IMR-90 (cell line): ENCODE measurements around the gene RALGPS2. TPM values are rescaled to one million over a fixed set of nuclear protein-coding genes. Genes with fewer than 3 reads are reported as not detected.

ENCODE experiments used
- ATAC-seq: fragments of 200-7000 bp; cut with Tn5 transposase; 2 replicates; pipeline ENCODE4 v1.9.1; 2020; ENCODE audit warnings: low read depth, mild to moderate bottlenecking, moderate library complexity
- BruUV-seq: library from RNA; stranded (reverse); fragments of 400-500 nt; replicated peaks from 2 replicates; lab custom pipeline; 2021; lab: Mats Ljungman, UMichigan
- CTCF ChIA-PET: fragments of 300-600 bp; formaldehyde crosslinking; extraction: SDS; loops from one replicate; lab custom pipeline; 2021; ENCODE audit warnings: antibody characterized with exemption; lab: Yijun Ruan, JAX
- POLR2A ChIA-PET: fragments of 300-600 bp; sonication (Branson Sonifier 250); formaldehyde crosslinking; loops from one replicate; lab custom pipeline; 2022; ENCODE audit warnings: antibody characterized with exemption; ENCODE audit not compliant: unreplicated experiment; lab: Charles Lee
- DNase-seq: peaks from one replicate; pipeline ENCODE4 v3.0.0; 2013
- H2AFZ ChIP-seq: replicated peaks from 2 replicates; pipeline ENCODE3; 2013; ENCODE audit warnings: low read length, mild to moderate bottlenecking; ENCODE audit not compliant: poor library complexity
- H2AK5ac ChIP-seq: 2 replicates; pipeline ENCODE4 v1.6.1; 2013; ENCODE audit warnings: low read depth, low read length, inconsistent platforms
- H2AK9ac ChIP-seq: replicated peaks from 2 replicates; pipeline ENCODE3; 2013; ENCODE audit warnings: mild to moderate bottlenecking, low read depth, low read length, moderate library complexity; ENCODE audit not compliant: poor library complexity
- H2BK120ac ChIP-seq: 2 replicates; pipeline ENCODE4 v1.6.1; 2013; ENCODE audit warnings: low read depth, low read length, inconsistent platforms
- H2BK15ac ChIP-seq: 3 replicates; pipeline ENCODE4 v1.6.1; 2013; ENCODE audit warnings: low read depth, low read length, inconsistent platforms
- H2BK20ac ChIP-seq: 2 replicates; pipeline ENCODE4 v1.6.1; 2013; ENCODE audit warnings: low read depth, mild to moderate bottlenecking, inconsistent platforms, low read length, moderate library complexity
- H2BK5ac ChIP-seq: 2 replicates; pipeline ENCODE4 v1.6.1; 2013; ENCODE audit warnings: mild to moderate bottlenecking, low read depth, low read length, inconsistent platforms; ENCODE audit not compliant: poor library complexity, severe bottlenecking
- H3K14ac ChIP-seq: replicated peaks from 2 replicates; pipeline ENCODE4 v1.6.1; 2013; ENCODE audit warnings: low read depth, low read length, inconsistent platforms
- H3K18ac ChIP-seq: 2 replicates; pipeline ENCODE4 v1.6.1; 2013; ENCODE audit warnings: low read depth, low read length, control low read depth
- H3K23ac ChIP-seq: 2 replicates; pipeline ENCODE4 v1.6.1; 2013; ENCODE audit warnings: low read depth, low read length, inconsistent platforms
- H3K27ac ChIP-seq: 2 replicates; pipeline ENCODE4 v1.5.1; 2013; ENCODE audit warnings: mild to moderate bottlenecking, control low read depth, low read length; ENCODE audit not compliant: insufficient read depth
- H3K27me3 ChIP-seq: 2 replicates; pipeline ENCODE4 v1.6.1; 2013; ENCODE audit warnings: low read length; ENCODE audit not compliant: control insufficient read depth, insufficient read depth
- H3K36me3 ChIP-seq: 2 replicates; pipeline ENCODE4 v1.6.1; 2013; ENCODE audit warnings: low read length, mixed read lengths; ENCODE audit not compliant: control insufficient read depth, insufficient read depth
- H3K4ac ChIP-seq: 2 replicates; pipeline ENCODE4 v1.6.1; 2013; ENCODE audit warnings: low read depth, low read length, inconsistent platforms
- H3K4me1 ChIP-seq: 2 replicates; pipeline ENCODE4 v1.6.1; 2013; ENCODE audit warnings: low read length, mixed read lengths; ENCODE audit not compliant: control insufficient read depth, insufficient read depth
- H3K4me2 ChIP-seq: 2 replicates; pipeline ENCODE4 v1.6.1; 2013; ENCODE audit warnings: low read depth, mild to moderate bottlenecking, control low read depth, low read length, moderate library complexity
- H3K4me3 ChIP-seq: 2 replicates; pipeline ENCODE4 v1.5.1; 2013; ENCODE audit warnings: low read depth, mild to moderate bottlenecking, control low read depth, low read length, moderate library complexity; ENCODE audit not compliant: insufficient read depth
- H3K56ac ChIP-seq: 2 replicates; pipeline ENCODE4 v1.6.1; 2013; ENCODE audit warnings: low read length, inconsistent platforms; ENCODE audit not compliant: insufficient read depth; ENCODE audit errors: extremely low read depth
- H3K79me1 ChIP-seq, 2 experiments: 2 replicates each; pipeline ENCODE4 v1.6.1; 2013; ENCODE audit warnings: low read length in 2 of 2, inconsistent platforms in 1 of 2, low read depth in 1 of 2
- H3K9ac ChIP-seq: 2 replicates; pipeline ENCODE4 v1.6.1; 2013; ENCODE audit warnings: low read depth, low read length, control low read depth
- H3K9me1 ChIP-seq: 2 replicates; pipeline ENCODE4 v1.6.1; 2013; ENCODE audit warnings: low read length, inconsistent platforms; ENCODE audit not compliant: insufficient read depth
- H3K9me3 ChIP-seq: 2 replicates; pipeline ENCODE4 v1.6.1; 2013; ENCODE audit warnings: low read length; ENCODE audit not compliant: control insufficient read depth, insufficient read depth
- H4K20me1 ChIP-seq: 2 replicates; pipeline ENCODE4 v1.6.1; 2013; ENCODE audit warnings: low read length, inconsistent platforms; ENCODE audit not compliant: insufficient read depth
- H4K5ac ChIP-seq: 2 replicates; pipeline ENCODE4 v1.6.1; 2013; ENCODE audit warnings: mild to moderate bottlenecking, low read depth, low read length, control low read depth
- H4K8ac ChIP-seq, 2 experiments: 2 replicates each; pipeline ENCODE4 v1.6.1; 2013; ENCODE audit warnings: low read depth in 2 of 2, low read length in 2 of 2, control low read depth in 1 of 2, inconsistent platforms in 1 of 2
- H4K91ac ChIP-seq: 2 replicates; pipeline ENCODE4 v1.6.1; 2013; ENCODE audit warnings: low read depth, low read length, inconsistent platforms; ENCODE audit not compliant: insufficient read depth
- BHLHE40 ChIP-seq: fragments of 150-350 bp; IDR thresholded peaks from 2 replicates; pipeline ENCODE4 v1.6.1; 2016; ENCODE audit warnings: mild to moderate bottlenecking, low read depth, low read length
- CEBPB ChIP-seq: IDR thresholded peaks from 2 replicates; pipeline ENCODE4 v1.6.1; 2012; ENCODE audit warnings: low read depth, low read length, improper control_type of control experiment
- CHD1 ChIP-seq: IDR thresholded peaks from 2 replicates; pipeline ENCODE4 v1.6.1; 2012; ENCODE audit warnings: low read depth, low read length, improper control_type of control experiment
- CTCF ChIP-seq: conservative IDR thresholded peaks from 2 replicates; pipeline ENCODE4 v1.5.1; 2012; ENCODE audit warnings: mild to moderate bottlenecking, low read depth, low read length, improper control_type of control experiment
- ELK1 ChIP-seq: fragments of 150-350 bp; IDR thresholded peaks from 2 replicates; pipeline ENCODE4 v1.6.1; 2016; ENCODE audit warnings: low read depth, mild to moderate bottlenecking, low read length, moderate library complexity, borderline replicate concordance
- FOS ChIP-seq: fragments of 150-350 bp; IDR thresholded peaks from 2 replicates; pipeline ENCODE4 v1.6.1; 2016; ENCODE audit warnings: low read depth, low read length
- MAFK ChIP-seq: IDR thresholded peaks from 2 replicates; pipeline ENCODE4 v1.6.1; 2012; ENCODE audit warnings: low read depth, low read length, improper control_type of control experiment
- MAZ ChIP-seq: IDR thresholded peaks from 2 replicates; pipeline ENCODE4 v1.6.1; 2012; ENCODE audit warnings: low read depth, mild to moderate bottlenecking, low read length, improper control_type of control experiment, moderate library complexity, borderline replicate concordance
- MXI1 ChIP-seq: IDR thresholded peaks from 2 replicates; pipeline ENCODE4 v1.6.1; 2012; ENCODE audit warnings: low read depth, mild to moderate bottlenecking, low read length, moderate library complexity, borderline replicate concordance
- NFE2L2 ChIP-seq: fragments of 150-350 bp; IDR thresholded peaks from 2 replicates; pipeline ENCODE4 v1.6.1; 2016; ENCODE audit warnings: low read depth, mild to moderate bottlenecking, low read length
- POLR2A ChIP-seq: IDR thresholded peaks from 2 replicates; pipeline ENCODE4 v1.6.1; 2012; ENCODE audit warnings: mild to moderate bottlenecking, low read depth, low read length
- RAD21 ChIP-seq: IDR thresholded peaks from 2 replicates; pipeline ENCODE4 v1.6.1; 2012; ENCODE audit warnings: low read length, improper control_type of control experiment
- RCOR1 ChIP-seq: IDR thresholded peaks from 2 replicates; pipeline ENCODE4 v1.6.1; 2012; ENCODE audit warnings: mild to moderate bottlenecking, low read length, improper control_type of control experiment; ENCODE audit not compliant: insufficient replicate concordance
- RFX5 ChIP-seq: IDR thresholded peaks from 2 replicates; pipeline ENCODE4 v1.8.0; 2012; ENCODE audit warnings: low read depth, mild to moderate bottlenecking, low read length, moderate library complexity
- SMC3 ChIP-seq: fragments of 150-350 bp; IDR thresholded peaks from 2 replicates; pipeline ENCODE4 v1.6.1; 2016; ENCODE audit warnings: low read depth, mild to moderate bottlenecking, antibody characterized with exemption, low read length, moderate library complexity
- USF2 ChIP-seq: fragments of 150-350 bp; IDR thresholded peaks from 2 replicates; pipeline ENCODE4 v1.6.1; 2017; ENCODE audit warnings: mild to moderate bottlenecking, antibody characterized with exemption, low read length, low read depth
- WGBS, 2 experiments: methylation state at CpG; one replicate each; pipeline versions ENCODE4 v1.1.5 to v1.1.7; 2013; ENCODE audit warnings: missing lambda C conversion rate in 2 of 2; ENCODE audit not compliant: insufficient read length in 1 of 2; ENCODE audit errors: extremely low coverage in 2 of 2; 5-methylcytosine and 5-hydroxymethylcytosine counted together
- dilution Hi-C: fragments of 300-500 bp; cut with HindIII; formaldehyde crosslinking; loops from one replicate; pipeline ENCODE4 v1.14.3; 2018; ENCODE audit warnings: low sequenced_read_pairs; ENCODE audit not compliant: unreplicated experiment
- in situ Hi-C: fragments of 300-500 bp; cut with MboI; formaldehyde crosslinking; loops from 3 replicates; pipeline ENCODE4 v1.14.3; 2019; ENCODE audit warnings: low sequenced_read_pairs, inconsistent platforms, mixed read lengths
- intact Hi-C: fragments of 100-400 bp; cut with micrococcal nuclease; formaldehyde crosslinking; loops from 2 replicates; pipeline ENCODE4 v1.10.0; 2022
- polyA plus RNA-seq, 3 experiments: library from polyadenylated mRNA; depleted of rRNA; stranded (reverse); fragments of >200 nt; gene quantifications; 2 replicates each; pipeline ENCODE4 v1.2.3, GENCODE V29; 2012; ENCODE audit warnings: low replicate concordance in 1 of 3
- total RNA-seq: library from RNA; depleted of rRNA; stranded (reverse); fragments of >200 nt; gene quantifications from 2 replicates; pipeline ENCODE4 v1.2.3, GENCODE V29; 2012

The RALGPS2 gene
- total and polyA plus RNA-seq, 2 of the 4 experiments (the other 2 are of a cell fraction): 13.8 to 148 TPM

- Histone ChIP-seq H3K9me3 (no peaks in the 10 kb centered on the region), H2BK5ac (no peak overlapping the region), H3K36me3 (peaks cover 14% of the 10 kb centered on the region), H3K56ac (no peak overlapping the region), H4K5ac (no peak overlapping the region), H3K9me1 (peaks cover 3% of the 10 kb centered on the region), H3K27me3 (no peaks in the 10 kb centered on the region), H4K8ac (no peak overlapping the region), H3K4ac (no peak overlapping the region), H2AK5ac (no peak overlapping the region), H3K27ac (no peak overlapping the region), H3K4me3 (no peak overlapping the region), H2AFZ (no peak overlapping the region), H3K14ac (no peak overlapping the region), H3K79me1 (peaks cover 11 to 31% of the 10 kb centered on the region in 2 experiments; a peak in 3 of 4 replicates), H2AK9ac (no peak overlapping the region), H3K18ac (no peak overlapping the region), H2BK20ac (no peak overlapping the region), H2BK120ac (no peak overlapping the region), H4K91ac (no peak overlapping the region), H3K9ac (0 out of 2 replicates have a peak overlapping the region, but pooled peaks have one; percentile 42), H3K4me1 (peaks cover 2% of the 10 kb centered on the region), H3K4me2 (no peak overlapping the region), H2BK15ac (no peak overlapping the region), H4K20me1 (no peaks in the 10 kb centered on the region; the same call in 1 of the 2 replicates), H3K23ac (no peak overlapping the region)
- no peak for DNase-seq
- TF ChIP-seq RFX5: no peak
- no peak for TF ChIP-seq CEBPB
- no peak for TF ChIP-seq MAFK
- TF ChIP-seq CTCF: no peak
- no peak for TF ChIP-seq CHD1
- TF ChIP-seq FOS: no peak
- TF ChIP-seq RAD21: no peak
- TF ChIP-seq BHLHE40: no peak
- TF ChIP-seq USF2: no peak
- no peak for TF ChIP-seq ELK1
- no peak for TF ChIP-seq SMC3
- TF ChIP-seq NFE2L2: no peak
- no peak for TF ChIP-seq RCOR1
- no peak for TF ChIP-seq POLR2A
- TF ChIP-seq MAZ: no peak
- no peak for TF ChIP-seq MXI1
- intact Hi-C loops (no loop called here), in situ Hi-C loops (no loop called here), dilution Hi-C loops (no loop called here)
- no peak for ATAC-seq
- no TSS peak for BruUV-seq
- no CpG with 5 or more reads among the region's 2 CpGs for WGBS, 2 experiments
- ChIA-PET CTCF (interaction anchor here (0.6 to 1.0 kb wide), 2 partner anchors 10 to 63 kb away, joined by 3 to 4 read pairs; no protein-coding TSS in a partner anchor), POLR2A (no interaction called here)
These were observed 59.1 kb downstream of the RALGPS2 start for GRCh38 chr1:178784131-178784536.
